ENCODE measurements around the gene SEPSECS.

SEPSECS gene

GRCh38 chr4:25117274-25117673 lies 43.0 kb downstream of the SEPSECS start:
- Histone ChIP-seq H3K36me3 (no peaks in the 10 kb centered on the region), H3K9me3 (no peaks in the 10 kb centered on the region), H3K27me3 (peaks cover 9% of the 10 kb centered on the region; the same call in 1 of the 2 replicates), H3K4me1 (no peaks in the 10 kb centered on the region), H3K4me3 (ENCODE audit: low read depth, low read length) (no peak overlapping the region)
- TF ChIP-seq CTCF (IDR thresholded peaks at IDR 0.05; ENCODE audit: low read depth, low read length), result no peak
- DNase-seq, result no peak

- Histone ChIP-seq H3K36me3 (no peaks in the 10 kb centered on the region), H3K4me3 (ENCODE audit: low read depth, low read length) (no peak overlapping the region), H3K27me3 (peaks cover 9% of the 10 kb centered on the region; the same call in 1 of the 2 replicates), H3K9me3 (no peaks in the 10 kb centered on the region), H3K4me1 (no peaks in the 10 kb centered on the region)
- no peak for DNase-seq
- no peak for TF ChIP-seq CTCF (IDR thresholded peaks at IDR 0.05; ENCODE audit: low read depth, low read length)
These were observed 46.0 kb downstream of the SEPSECS start for GRCh38 chr4:25113915-25114904.

- no peak for TF ChIP-seq CTCF (IDR thresholded peaks at IDR 0.05; ENCODE audit: low read depth, low read length)
- Histone ChIP-seq H3K27me3 (peaks cover 9% of the 10 kb centered on the region; the same call in 1 of the 2 replicates), H3K9me3 (no peaks in the 10 kb centered on the region), H3K36me3 (no peaks in the 10 kb centered on the region), H3K4me1 (no peaks in the 10 kb centered on the region), H3K4me3 (ENCODE audit: low read depth, low read length) (no peak overlapping the region)
- DNase-seq, result no peak
These were observed 47.3 kb downstream of the SEPSECS start for GRCh38 chr4:25112995-25113380.

GRCh38 chr4:25112366-25112994 lies 47.8 kb downstream of the SEPSECS start:
- Histone ChIP-seq H3K9me3 (no peaks in the 10 kb centered on the region), H3K27me3 (peaks cover 9% of the 10 kb centered on the region; the same call in 1 of the 2 replicates), H3K36me3 (no peaks in the 10 kb centered on the region), H3K4me3 (ENCODE audit: low read depth, low read length) (no peak overlapping the region), H3K4me1 (no peaks in the 10 kb centered on the region)
- TF ChIP-seq CTCF (IDR thresholded peaks at IDR 0.05; ENCODE audit: low read depth, low read length), result no peak
- DNase-seq, result no peak

GRCh38 chr4:25111648-25112196 lies 48.5 kb downstream of the SEPSECS start:
- TF ChIP-seq CTCF (IDR thresholded peaks at IDR 0.05; ENCODE audit: low read depth, low read length), result no peak
- Histone ChIP-seq H3K4me1 (no peaks in the 10 kb centered on the region), H3K9me3 (no peaks in the 10 kb centered on the region), H3K27me3 (peaks cover 9% of the 10 kb centered on the region; the same call in 1 of the 2 replicates), H3K4me3 (ENCODE audit: low read depth, low read length) (no peak overlapping the region), H3K36me3 (no peaks in the 10 kb centered on the region)
- no peak for DNase-seq
